Ascending aorta (tissue), 2 donors: ENCODE data around the gene IFT172. TPM values are rescaled to one million over a fixed set of nuclear protein-coding genes. Genes with fewer than 3 reads are reported as not detected.

ENCODE experiments used
- DNase-seq, 2 donors: peaks; one replicate each; pipeline ENCODE4 v3.0.0-alpha.2; 2019; ENCODE audit warnings: low spot score in 2 of 2
- H3K27ac ChIP-seq, 2 donors: fragments of 200-600 bp; sonication (generic); one replicate each; pipeline ENCODE4 v1.5.1; 2016 to 2017; ENCODE audit warnings: mild to moderate bottlenecking in 1 of 2
- H3K27me3 ChIP-seq: fragments of 200-600 bp; sonication (generic); one replicate; pipeline ENCODE4 v1.5.1; 2017
- H3K36me3 ChIP-seq, 2 donors: fragments of 200-600 bp; sonication (generic); one replicate each; pipeline ENCODE4 v1.5.1; 2016
- H3K4me1 ChIP-seq, 2 donors: fragments of 200-600 bp; sonication (generic); one replicate each; pipeline ENCODE4 v1.5.1; 2016 to 2017; ENCODE audit warnings: mild to moderate bottlenecking in 1 of 2
- H3K4me3 ChIP-seq, 2 donors: fragments of 200-600 bp; sonication (generic); one replicate each; pipeline ENCODE4 v1.5.1; 2016 to 2017; ENCODE audit warnings: mild to moderate bottlenecking in 1 of 2
- H3K9me3 ChIP-seq, 2 donors: fragments of 200-600 bp; sonication (generic); one replicate each; pipeline ENCODE4 v1.5.1; 2016
- CTCF ChIP-seq, 3 experiments: fragments of 200-600 bp in 2 of 3; fragments of 450-650 bp in 1 of 3; sonication (generic) in 2 of 3; IDR thresholded peaks; one replicate each; pipeline ENCODE4 v1.5.1; 2016 to 2019; ENCODE audit warnings: antibody characterized with exemption in 3 of 3, mild to moderate bottlenecking in 1 of 3, moderate library complexity in 1 of 3
- intact Hi-C: fragments of 100-400 bp; cut with DNase I; formaldehyde crosslinking; loops from one replicate; pipeline ENCODE4 v1.15.1; 2023
- total RNA-seq: library from RNA; depleted of rRNA; stranded (reverse); fragments of >200 nt; gene quantifications from one replicate; pipeline ENCODE4 v1.1.0, GENCODE V29; 2016

IFT172 gene
- total RNA-seq, 1 donor from 2014 or later: 204 TPM

GRCh38 chr2:27489118-27489497 lies 435 bp downstream of the IFT172 start:
- Histone ChIP-seq H3K27ac (peak overlapping the region; percentile 51 to 77), H3K27me3 (no peaks in the 10 kb centered on the region), H3K36me3 (peaks cover 6 to 12% of the 10 kb centered on the region in 2 donors), H3K4me1 (peaks cover 0 to 14% of the 10 kb centered on the region in 2 donors), H3K9me3 (no peaks in the 10 kb centered on the region), H3K4me3 (peak overlapping the region; percentile 54 to 73)
- TF ChIP-seq CTCF (IDR thresholded peaks at IDR 0.05): no peak
- intact Hi-C loops: loop anchor here (1.0 to 5.0 kb wide), 5 partner anchors 60 to 140 kb away; partner anchors contain the start of genes CCDC121, EIF2B4, GPN1 and NRBP1
- DNase-seq: peak in 1 of 2 donors; percentile 66

- H3K27ac ChIP-seq: no peak overlapping the region
- no peak for TF ChIP-seq CTCF (IDR thresholded peaks at IDR 0.05)
- H3K9me3 ChIP-seq: no peaks in the 10 kb centered on the region
- no peak for DNase-seq
- H3K27me3 ChIP-seq: no peaks in the 10 kb centered on the region
- H3K4me3 ChIP-seq: no peak overlapping the region
- peaks cover 27 to 36% of the 10 kb centered on the region in 2 donors for H3K36me3 ChIP-seq
- intact Hi-C loops: loop anchor here (5.0 kb wide), 1 partner anchor 113 kb away; the partner anchor contains the start of genes EIF2B4 and SNX17
- H3K4me1 ChIP-seq: peaks cover 0 to 11% of the 10 kb centered on the region in 2 donors
Observed at GRCh38 chr2:27485496-27485895, 4.0 kb downstream of the IFT172 start.

- Histone ChIP-seq H3K36me3 (peaks cover 32 to 54% of the 10 kb centered on the region in 2 donors), H3K9me3 (no peaks in the 10 kb centered on the region), H3K4me1 (no peaks in the 10 kb centered on the region), H3K4me3 (no peak overlapping the region), H3K27ac (no peak overlapping the region), H3K27me3 (no peaks in the 10 kb centered on the region)
- intact Hi-C loops: no loop called here
- TF ChIP-seq CTCF (IDR thresholded peaks at IDR 0.05): no peak
- DNase-seq: no peak
Observed at GRCh38 chr2:27471961-27472360, 17.6 kb downstream of the IFT172 start.

- no peak overlapping the region for H3K4me3 ChIP-seq
- H3K27me3 ChIP-seq: no peaks in the 10 kb centered on the region
- intact Hi-C loops: no loop called here
- no peaks in the 10 kb centered on the region for H3K4me1 ChIP-seq
- no peak for DNase-seq
- peaks cover 18 to 30% of the 10 kb centered on the region in 2 donors for H3K36me3 ChIP-seq
- no peak for TF ChIP-seq CTCF (IDR thresholded peaks at IDR 0.05)
- no peaks in the 10 kb centered on the region for H3K9me3 ChIP-seq
- H3K27ac ChIP-seq: no peak overlapping the region
Observed at GRCh38 chr2:27464443-27464842, 25.1 kb downstream of the IFT172 start.

GRCh38 chr2:27461118-27461517 lies 28.4 kb downstream of the IFT172 start:
- Histone ChIP-seq H3K27ac (no peak overlapping the region), H3K36me3 (peaks cover 46 to 64% of the 10 kb centered on the region in 2 donors), H3K9me3 (no peaks in the 10 kb centered on the region), H3K4me1 (no peaks in the 10 kb centered on the region), H3K4me3 (no peak overlapping the region), H3K27me3 (no peaks in the 10 kb centered on the region)
- intact Hi-C loops: no loop called here
- DNase-seq: no peak
- no peak for TF ChIP-seq CTCF (IDR thresholded peaks at IDR 0.05)

- no peak for TF ChIP-seq CTCF (IDR thresholded peaks at IDR 0.05)
- DNase-seq: no peak
- Histone ChIP-seq H3K4me1 (no peaks in the 10 kb centered on the region), H3K36me3 (peaks cover 74 to 84% of the 10 kb centered on the region in 2 donors), H3K9me3 (no peaks in the 10 kb centered on the region), H3K27me3 (no peaks in the 10 kb centered on the region), H3K4me3 (no peak overlapping the region), H3K27ac (no peak overlapping the region)
- intact Hi-C loops: no loop called here
Observed at GRCh38 chr2:27453968-27454367, 35.6 kb downstream of the IFT172 start.
